HG03095 (cell line): ENCODE measurements around the gene CCDC92B.

Source experiments
- ATAC-seq: cut with Tn5 transposase; IDR thresholded peaks from one replicate; pipeline ENCODE4 v1.9.1; 2021; ENCODE audit warnings: moderate library complexity; ENCODE audit not compliant: unreplicated experiment

CCDC92B gene

DNA sequence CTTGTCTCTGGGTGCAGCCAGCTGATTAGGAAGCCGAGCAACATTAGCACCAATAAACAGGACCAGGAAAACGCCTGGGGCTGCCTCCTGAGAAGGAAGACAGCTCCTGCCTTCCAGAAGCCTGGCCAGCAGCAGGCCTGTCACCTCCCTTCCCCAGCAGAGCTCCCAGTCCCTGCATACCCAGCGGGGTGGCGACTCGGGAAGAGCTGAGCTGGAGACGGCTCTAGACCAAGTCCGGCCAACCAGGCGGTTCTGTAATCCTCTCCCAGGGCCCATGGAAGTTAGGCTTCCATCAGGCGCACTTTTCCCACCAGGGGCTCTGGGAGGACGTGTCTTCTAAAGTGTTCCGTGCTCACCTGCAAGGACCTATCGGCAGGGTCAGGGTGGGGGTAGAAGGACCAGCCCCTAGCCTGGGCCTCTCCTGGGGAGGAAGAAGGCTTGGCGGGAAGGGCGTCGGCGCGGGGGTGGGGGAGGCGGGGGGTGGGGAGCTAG, 25.9 kb downstream of the CCDC92B start:
- no peak for ATAC-seq

DNA sequence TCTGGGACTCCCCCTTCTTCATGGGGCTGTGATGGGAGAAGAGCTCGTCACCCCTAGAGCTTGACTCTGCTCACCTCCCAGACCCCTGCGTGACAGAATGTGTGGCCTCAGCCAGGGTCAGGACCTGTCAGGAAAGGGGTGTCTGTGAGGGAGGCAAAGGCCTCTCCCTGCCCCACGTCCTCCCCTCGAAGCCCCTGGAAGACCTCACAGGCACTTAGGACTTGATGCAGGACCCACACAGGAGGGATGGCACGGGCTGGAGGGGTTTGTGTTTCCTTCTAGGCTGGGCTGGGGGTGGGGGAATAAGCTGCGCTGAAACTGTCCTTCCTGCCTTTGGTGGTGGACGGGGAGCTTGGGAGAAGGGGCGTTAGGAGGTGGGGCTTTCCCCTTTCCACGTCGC, 26.8 kb downstream of the CCDC92B start:
- ATAC-seq: no peak

DNA sequence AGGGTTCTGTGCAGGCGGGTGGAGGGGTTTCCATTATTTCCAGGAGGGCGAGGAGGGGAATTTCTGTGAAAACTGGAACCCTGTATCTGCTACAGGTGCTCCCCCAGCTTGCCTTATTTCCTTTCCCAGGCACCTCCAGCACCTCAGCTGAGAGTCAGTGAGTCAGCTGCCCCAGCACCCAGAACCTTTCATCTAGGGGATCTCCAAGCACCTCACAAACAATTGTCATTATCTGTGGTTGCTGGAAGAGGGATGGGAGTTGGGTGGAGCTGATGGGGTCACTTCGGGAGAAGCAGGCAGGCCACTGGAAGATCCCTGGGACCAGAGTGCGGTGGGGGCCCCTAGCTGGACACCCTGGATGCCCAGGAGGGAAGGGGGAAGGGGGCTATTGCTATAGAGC, 27.8 kb downstream of the CCDC92B start:
- ATAC-seq: no peak

DNA sequence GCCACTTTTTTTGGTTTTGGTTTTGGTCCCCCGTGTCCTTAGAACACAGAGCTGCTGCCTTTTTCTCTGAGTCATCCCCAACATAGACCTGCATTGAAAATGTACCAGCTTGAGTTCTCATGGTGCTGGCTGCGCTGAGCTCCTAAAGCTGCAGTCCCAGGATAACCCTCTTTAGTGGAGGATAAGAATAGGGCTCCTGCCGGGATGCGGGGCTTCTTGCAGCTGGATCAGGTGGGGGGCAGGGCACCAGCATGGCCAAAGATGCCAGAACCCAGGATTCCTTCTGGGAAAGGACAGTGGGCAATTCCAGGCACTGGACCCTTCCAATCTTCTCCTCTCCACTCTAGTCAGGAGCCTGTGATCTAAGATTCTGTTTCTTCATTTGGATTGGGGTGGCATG, 29.6 kb downstream of the CCDC92B start:
- no peak for ATAC-seq

DNA sequence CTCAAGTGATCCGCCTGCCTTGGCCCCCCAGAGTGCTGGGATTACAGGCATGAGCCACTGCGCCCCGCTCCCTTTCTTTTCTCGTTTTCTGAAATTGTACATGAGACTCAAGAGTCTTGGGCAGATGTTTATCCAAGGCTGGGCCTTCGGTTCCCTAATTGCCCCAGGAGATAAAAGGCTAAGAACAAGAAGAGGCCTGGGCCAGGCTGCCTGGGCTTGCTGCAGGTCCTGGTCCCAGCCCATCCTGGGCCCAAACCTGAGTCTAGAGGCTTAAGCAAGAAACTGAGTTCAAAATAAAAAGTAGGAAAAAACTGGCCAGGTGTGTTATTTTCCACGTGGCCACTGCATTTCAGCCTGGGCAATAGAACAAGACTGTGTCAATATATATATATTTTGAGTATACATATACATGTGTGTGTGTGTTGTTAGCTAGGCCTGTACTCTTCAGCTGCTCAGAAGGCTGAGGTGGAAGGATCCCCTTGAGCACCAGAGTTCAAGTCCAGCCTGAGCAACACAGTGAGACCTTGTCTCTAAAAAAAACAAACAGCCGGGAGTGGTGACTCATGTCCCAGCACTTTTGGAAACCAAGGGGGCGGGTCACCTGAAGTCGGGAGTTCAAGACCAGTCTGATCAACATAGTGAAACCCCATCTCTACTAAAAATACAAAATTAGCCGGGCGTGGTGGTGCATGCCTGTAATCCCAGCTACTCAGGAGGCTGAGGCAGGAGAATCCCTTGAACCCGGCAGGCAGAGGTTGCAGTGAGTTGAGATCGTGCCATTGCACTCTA, 31.1 kb downstream of the CCDC92B start:
- ATAC-seq: no peak

DNA sequence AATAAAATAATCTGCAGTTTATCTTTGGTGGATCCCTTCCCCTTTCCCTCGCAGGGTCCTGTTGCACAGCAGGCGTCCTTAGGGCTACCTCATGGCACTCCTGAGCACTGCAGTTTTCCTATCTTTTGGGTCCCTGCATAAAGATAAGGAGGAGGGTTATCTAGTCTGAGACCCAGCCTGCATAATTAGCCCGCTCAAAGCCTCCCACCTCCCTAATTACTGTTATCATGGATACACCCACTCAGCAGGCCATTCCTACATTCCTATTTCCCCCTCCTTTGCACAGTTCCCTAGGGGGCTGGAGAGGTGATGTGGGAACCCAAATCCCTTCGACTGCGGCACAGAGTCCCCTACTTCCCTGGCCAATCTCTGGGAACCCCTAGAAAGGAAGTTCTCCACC, 32.8 kb downstream of the CCDC92B start:
- no peak for ATAC-seq

DNA sequence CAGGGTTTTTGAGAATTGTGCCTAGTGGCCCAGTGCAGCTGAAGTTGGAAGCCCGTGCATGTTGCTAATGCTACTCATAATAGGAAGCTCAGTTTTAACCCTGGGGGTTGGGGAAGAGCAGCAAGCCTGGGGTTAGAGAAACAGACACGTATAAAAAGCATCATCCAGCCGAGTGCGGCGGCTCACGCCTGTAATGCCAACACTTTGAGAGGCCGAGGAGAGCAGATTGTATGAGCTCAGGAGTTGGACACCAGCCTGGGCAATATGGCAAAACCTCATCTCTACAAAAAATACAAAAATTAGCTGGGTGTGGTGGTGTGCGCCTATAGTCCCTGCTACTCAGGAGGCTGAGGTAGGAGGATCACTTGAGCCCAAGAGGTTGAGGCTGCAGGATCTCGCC, 35.6 kb downstream of the CCDC92B start:
- no peak for ATAC-seq

DNA sequence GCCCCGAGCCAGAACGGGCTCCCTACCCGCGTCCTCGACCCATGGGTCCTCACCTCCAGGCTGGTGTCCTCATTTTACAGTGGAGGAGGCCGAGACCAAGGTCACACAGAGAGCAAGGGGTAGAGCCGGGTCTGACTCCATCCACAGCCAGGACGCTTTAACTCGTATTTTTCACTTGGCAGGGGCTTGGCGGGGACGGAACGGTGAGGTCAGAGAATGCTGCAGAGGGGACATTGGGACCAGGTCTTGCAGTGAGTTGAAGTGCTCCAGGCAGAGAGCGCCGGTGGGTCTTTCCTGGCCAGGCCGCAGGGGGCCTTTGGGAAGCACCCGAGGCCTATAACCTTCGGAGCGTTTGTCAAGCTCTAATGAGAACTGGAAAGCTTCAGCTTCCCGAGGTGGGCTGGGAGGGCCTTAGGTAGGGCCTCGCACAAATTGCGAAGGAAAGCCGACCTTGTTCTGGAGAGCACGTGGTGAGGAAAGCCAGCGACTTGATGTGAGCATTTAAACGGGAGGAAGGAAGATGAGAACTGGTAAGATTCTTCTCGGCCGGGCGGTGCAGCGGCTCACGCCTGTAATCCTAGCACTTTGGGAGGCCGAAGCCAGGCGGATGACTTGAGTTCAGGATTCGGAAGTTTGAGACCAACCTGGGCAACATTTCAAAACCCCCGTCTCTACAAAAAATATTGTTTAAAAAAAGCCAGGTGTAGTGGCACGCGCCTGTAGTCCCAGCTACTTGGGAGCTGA, 37.0 kb downstream of the CCDC92B start:
- ATAC-seq: no peak

DNA sequence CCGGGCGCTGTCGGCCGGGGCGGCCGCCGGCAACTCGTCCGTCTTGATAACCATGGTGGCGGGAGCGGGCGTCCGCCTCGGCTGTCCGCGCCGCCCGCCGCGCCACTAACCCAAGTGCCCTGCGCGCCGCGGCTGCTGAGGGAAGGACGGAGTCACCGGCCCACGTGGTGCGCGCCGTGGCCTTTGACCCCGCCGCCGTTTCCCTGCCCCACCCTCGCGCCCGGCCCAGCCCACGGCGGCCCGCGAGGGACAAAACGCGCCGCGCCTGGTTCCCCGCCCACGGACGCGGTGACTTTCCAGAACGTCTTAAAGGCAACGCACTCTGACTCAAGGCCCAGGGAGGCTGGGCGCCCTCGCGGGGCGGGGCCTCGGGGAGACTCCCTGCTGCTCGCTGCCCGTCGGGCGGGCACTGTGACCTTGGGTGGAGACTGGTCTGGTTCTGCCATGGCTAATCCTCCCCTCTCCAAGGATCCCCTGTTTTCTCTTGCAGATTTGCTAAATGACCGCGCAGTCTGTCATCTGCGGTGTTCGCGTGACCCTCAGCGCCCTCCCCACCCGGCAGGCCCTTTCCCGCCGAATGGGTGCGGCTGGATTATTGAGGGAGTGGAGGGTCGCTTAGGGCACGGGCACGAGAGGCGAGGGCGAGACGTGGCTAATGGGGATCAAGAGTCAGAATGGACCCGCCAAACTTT, 37.7 kb downstream of the CCDC92B start, which contains the start of gene CLUH:
CLUH (minus strand) TSS at position 157 of the 692 bp plus-strand sequence; CDS start at position 54, 103 bp downstream.
- ATAC-seq: peak; percentile 49

DNA sequence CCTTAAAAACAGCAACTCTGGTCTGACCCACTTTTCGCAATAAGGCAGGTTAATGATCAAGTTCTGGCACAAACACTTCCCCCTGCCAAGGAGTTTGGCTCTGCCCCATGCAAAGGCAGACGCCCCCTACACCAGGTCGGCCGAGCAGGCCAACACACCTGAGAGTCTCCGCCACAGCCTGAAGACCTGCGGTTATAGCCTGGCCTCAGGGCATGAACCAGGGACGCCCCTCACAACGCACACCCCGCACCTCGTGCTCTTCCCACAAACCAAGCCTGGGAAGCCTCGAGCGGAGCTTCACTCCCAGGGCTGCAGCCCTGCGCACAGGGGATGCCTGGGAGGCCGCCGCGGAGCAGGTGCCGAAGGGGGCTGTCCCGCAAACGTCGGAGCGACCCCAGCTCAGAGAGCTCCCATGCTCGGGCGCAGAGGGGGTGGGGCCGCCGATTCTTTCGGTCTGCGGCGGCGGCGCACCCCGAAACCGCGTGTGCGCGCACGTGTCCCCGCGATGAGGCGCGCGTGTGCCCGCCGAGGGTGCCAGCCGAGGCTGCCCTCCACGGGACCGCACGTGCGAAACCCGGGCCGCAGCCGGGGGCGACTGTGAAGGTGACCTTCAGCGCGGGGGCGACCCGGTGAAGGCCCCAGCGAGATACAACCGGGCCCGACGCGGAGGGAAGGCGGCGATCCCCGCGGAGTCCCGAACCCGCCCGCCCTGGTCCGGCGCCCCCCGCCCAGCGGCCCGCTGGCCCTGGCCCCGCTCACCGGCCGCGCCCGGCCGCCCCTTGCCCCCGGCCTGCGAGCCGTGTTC, 38.4 kb downstream of the CCDC92B start:
- no peak for ATAC-seq

DNA sequence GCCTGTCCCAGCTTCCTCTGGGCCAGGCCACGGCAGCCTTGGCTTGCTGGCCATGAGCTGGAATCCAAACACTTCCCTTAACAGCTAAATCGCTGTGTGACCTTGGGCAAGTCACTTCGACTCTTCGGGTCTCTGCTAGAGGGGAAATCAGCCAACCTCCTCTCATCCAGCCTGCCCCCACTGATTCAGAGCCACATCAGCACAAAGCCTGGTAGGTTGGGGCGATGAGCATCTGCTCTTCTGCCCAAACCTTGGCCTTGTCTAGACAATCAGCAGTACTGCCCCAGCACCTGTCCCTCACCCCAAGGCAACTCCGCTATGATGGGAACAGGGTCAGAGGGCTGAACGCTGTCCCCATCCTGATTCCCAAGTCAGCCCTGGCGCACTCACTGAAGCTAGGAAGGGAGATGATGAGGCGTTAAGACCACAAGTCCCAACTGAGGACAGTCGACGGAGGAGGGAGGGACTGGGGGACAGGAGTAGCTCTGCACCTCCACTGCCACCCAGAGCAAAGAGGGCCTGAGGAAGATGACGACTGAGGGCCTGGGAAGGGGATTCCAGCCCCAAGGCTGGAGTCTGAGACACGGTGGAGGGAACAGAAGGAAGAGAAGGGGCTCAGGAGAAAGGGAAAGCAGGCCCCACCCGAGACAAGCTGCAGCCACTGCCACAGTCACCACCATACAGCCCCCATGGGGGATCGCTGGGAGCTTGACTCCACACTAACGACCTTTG, 39.2 kb downstream of the CCDC92B start:
- no peak for ATAC-seq

DNA sequence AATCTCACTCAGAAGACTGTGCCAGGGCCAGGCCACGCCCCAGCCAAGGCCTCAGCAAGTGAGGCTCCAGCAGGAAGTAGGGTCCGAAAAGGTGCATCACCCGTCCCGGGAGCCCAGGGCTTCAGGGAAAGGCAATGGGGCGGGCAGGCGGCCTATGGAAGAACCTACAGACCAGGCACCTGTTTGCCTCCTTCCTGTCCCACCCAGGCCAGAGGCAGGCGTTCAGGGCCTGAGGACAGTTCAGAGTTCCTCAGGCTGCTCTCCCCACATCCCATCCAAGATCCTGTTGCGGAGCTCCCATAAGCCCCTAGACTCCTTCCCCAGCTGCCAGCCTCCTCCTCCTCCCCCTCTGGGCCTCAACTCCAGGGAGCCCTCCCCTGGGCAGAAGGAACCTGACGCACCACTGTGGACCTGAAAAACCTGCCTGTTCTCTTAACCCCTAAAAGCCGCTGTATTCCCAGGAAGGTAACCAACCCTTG, 40.2 kb downstream of the CCDC92B start:
- peak; percentile 35 for ATAC-seq

DNA sequence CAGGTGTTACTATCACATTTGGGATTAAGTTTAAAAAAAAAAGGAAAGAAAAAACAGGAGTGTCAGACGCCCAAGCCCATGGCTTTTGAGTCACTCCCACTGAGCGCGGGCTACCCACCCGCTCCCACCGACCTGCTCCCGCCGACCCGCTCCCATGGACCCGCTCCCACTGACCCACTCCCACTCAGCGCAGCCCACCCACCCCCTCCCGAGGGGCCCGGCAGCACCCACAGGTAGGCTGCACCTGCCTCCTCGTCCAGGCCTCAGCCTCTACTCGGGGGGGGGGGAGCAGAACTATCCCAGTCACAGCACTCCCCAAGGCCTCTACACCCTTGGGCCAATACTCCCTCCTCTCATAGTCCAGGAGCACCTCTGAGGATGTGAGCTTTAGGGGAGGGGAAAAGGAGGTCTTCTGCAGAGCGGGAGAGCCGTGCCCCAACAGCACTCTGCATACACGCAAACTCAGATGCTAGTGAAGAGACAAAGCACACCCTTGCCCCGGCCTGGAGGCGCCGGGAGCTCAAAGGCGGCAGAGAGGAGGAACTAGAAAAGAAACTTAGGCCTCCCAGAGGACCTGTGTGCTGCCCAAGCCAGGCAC, 40.8 kb downstream of the CCDC92B start:
- no peak for ATAC-seq

DNA sequence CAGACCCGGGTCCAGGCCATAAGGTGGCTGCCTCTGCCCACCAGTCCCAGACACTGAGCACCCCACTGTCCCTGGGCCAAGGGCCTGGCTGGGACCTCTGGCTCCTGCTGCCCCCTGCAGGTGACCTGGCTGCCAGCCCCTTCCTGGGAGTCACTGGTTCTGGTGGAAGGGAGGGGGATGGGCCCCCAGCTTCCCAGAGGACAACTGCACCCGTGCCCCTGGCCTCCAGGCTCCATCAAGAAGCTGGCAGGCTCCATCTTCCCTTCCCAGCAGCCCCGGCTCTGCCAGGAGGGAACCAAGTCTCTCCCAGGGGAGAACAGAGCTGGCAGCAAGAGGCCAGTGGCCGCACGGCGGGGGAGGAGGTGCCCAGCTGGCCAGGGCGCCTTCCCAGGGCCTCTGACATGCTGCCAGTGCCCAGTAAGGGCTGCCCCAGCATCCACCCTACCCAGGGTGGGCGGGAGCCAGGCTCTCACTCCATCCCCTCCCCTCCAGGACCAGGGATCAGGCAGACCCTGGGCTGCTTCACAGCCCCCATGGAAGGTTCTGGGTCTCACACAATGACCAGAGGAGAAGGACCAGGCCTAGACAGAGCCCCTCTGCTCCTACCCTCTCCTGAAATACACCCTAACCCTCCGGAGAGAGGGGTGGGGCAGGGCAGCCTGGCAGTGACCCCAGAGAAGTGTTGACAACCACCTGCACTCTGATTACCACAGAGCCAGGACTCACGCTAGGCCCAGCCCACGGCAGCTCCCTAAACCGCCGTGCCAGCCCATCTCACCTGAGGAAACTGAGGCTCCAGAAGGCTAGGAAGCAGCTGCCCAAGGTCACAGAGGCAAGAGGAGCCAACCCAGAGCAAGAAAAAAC, 41.5 kb downstream of the CCDC92B start:
- no peak for ATAC-seq

DNA sequence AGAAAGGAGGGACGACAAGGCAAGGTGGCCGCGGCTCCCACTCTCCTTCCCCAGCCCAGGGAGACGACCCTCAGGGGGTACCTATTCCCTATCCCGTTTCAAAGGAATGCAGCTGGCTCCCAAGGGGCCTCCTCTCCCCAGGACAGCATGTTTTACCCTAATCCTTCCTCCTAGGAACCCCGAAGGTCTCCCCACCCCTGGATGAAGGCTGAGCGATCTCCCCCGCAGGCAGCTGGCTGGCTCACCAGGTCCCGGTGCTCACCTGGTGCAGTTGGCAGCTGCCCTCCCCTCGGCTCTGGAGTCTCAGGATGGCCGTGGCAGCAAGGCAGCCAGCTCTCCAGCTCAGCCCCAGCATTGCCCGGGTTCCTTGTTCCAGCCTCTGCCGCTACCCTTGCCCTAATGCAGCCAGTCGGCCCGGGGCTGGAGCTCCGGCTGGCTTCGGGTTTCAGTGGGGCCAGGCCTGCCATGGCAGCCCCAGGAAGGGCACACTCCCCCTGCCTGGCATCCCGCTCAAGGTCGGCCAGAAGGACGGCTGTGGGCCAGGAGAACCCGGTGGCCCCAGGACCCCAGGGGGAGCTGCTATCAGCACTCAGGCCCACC, 42.4 kb downstream of the CCDC92B start:
- ATAC-seq: no peak

DNA sequence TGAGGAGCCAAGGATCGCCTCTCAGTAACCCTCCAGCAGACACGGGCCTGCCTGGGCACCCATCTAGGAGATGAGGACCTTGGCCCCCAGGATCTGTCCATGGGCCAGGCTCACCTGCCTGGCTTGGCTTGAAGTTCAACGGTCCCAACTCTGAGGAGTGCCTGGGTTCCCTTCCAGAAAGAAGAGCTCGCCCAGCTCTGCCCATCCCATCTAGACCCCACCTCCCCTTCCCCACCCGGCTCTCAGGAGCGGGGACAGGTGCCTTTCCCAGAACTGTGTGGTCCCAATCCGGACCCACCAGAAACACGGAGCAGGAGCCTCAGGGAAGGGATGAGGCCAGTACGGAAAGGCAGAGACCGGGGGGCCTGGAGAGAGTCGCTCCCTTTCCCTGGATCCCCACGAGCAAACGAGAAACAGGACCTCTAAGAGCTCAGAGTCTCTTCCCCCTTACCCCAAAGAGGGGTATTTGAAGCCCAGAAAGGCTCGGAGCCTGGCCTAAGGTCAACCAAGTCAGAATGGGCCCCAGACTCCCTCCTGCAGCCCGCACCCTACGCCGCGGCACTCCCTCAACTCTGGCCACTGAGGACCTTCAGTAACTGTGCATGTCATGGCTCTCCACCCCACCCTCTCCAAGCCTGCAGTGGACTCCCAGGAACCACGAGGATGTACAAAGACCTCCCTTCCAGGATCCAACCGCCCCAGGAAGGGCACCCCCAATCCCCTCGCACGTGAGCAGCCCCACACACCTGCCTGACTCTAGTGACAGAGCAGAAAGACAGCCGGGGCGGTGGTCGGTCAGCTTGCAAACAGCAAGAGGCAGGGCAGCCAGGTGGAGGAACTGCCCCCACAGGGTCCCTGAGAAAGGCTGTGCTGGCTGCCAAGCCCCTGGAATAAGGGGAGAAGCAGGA, 43.3 kb downstream of the CCDC92B start:
- no peak for ATAC-seq

DNA sequence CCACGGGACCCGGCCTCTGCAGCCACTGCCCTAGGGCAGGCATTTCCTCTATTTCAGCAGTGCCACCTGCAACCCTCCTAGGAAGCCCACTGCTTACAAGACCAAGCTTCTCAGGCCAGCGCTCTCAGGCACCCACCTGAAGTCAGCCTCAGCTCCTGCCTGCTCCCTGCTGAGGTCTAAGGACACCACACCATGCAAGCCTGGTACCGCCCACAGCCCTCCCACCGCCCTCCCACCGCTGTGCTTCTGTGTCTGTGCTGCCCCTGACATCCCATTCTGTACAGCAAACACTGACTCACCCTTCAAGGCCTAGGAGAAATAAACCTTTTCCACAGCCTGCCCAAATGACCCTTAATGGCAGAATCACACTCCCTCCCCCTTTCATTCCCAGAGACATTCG, 44.2 kb downstream of the CCDC92B start:
- no peak for ATAC-seq
